Thyroid gland (tissue), 4 donors: ENCODE data around the gene CLIP1. TPM values are rescaled to one million over a fixed set of nuclear protein-coding genes. Genes with fewer than 3 reads are reported as not detected.

ENCODE experiments used
- DNase-seq, 2 donors: peaks; one replicate each; pipeline ENCODE4 v3.0.0-alpha.2; 2019
- H3K27ac ChIP-seq, 3 donors: fragments of 200-600 bp; sonication (generic); 1 replicate in 2 of 3; 2 replicates in 1 of 3; pipeline ENCODE4 v1.5.1; 2016 to 2019; ENCODE audit warnings: mild to moderate bottlenecking in 1 of 3, moderate library complexity in 1 of 3
- H3K27me3 ChIP-seq: fragments of 200-600 bp; sonication (generic); one replicate; pipeline ENCODE4 v1.5.1; 2019
- H3K36me3 ChIP-seq, 2 donors: fragments of 200-600 bp; sonication (generic); one replicate each; pipeline ENCODE4 v1.5.1; 2016 to 2019
- H3K4me1 ChIP-seq, 2 donors: fragments of 200-600 bp; sonication (generic); one replicate each; pipeline ENCODE4 v1.5.1; 2017 to 2019
- H3K4me3 ChIP-seq, 3 donors: fragments of 200-600 bp; sonication (generic); replicated peaks in 1 of 3; 1 replicate in 2 of 3; 2 replicates in 1 of 3; pipeline ENCODE4 v1.5.1; 2016; ENCODE audit warnings: mild to moderate bottlenecking in 1 of 3
- H3K9me3 ChIP-seq: fragments of 200-600 bp; sonication (generic); one replicate; pipeline ENCODE4 v1.5.1; 2017
- CTCF ChIP-seq, 6 experiments: fragments of 200-600 bp in 3 of 6; fragments of 450-650 bp in 3 of 6; sonication (generic) in 3 of 6; IDR thresholded peaks; one replicate each; pipeline ENCODE4 v1.5.1; 2016 to 2019; ENCODE audit warnings: antibody characterized with exemption in 6 of 6, mild to moderate bottlenecking in 2 of 6, inconsistent platforms in 1 of 6, moderate library complexity in 1 of 6
- POLR2A ChIP-seq, 2 donors: fragments of 450-650 bp; IDR thresholded peaks; one replicate each; pipeline ENCODE4 v1.6.1; 2017; ENCODE audit warnings: antibody characterized with exemption in 2 of 2, mild to moderate bottlenecking in 2 of 2, moderate library complexity in 1 of 2
- WGBS, 2 donors: methylation state at CpG; one replicate each; pipeline ENCODE4 v1.1.5; 2017; 5-methylcytosine and 5-hydroxymethylcytosine counted together
- intact Hi-C: fragments of 100-400 bp; cut with DNase I; formaldehyde crosslinking; loops from one replicate; pipeline ENCODE4 v1.15.1; 2023
- total RNA-seq, 4 donors: library from RNA; depleted of rRNA; stranded (reverse); fragments of >200 nt; gene quantifications; one replicate each; pipeline ENCODE4 v1.2.3, GENCODE V29; 2016

CLIP1 gene
- total RNA-seq, 4 donors from 2014 or later: 118 to 189 (median 143) TPM

DNA sequence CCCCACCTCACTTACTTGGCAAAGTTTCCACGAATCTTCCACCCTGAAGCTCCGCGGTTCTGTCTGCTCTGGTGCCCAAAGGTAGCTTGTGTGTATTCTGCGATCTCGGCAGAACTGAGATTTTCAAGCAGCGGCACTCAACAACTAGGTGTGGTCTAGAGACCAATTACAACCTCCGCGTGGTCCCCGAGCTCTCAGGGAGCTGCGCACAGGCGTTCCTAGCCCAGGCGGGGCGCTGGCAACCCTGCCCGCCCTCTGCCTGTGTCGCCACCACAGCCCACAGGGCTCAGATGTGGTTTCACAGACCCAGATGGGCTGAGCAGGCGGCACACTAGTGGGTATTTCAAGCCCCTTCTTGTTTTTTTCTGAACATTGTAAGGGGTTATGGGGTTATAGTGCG, 195.1 kb downstream of the CLIP1 start:
- 93 to 94% methylated on average over 17 of the region's 17 CpGs for WGBS, 2 donors
- intact Hi-C loops: no loop called here
- DNase-seq: no peak
- Histone ChIP-seq H3K4me3 (no peak overlapping the region), H3K27ac (no peak overlapping the region), H3K36me3 (peaks cover 12 to 17% of the 10 kb centered on the region in 2 donors), H3K9me3 (no peaks in the 10 kb centered on the region), H3K27me3 (no peaks in the 10 kb centered on the region), H3K4me1 (peaks cover 22 to 23% of the 10 kb centered on the region in 2 donors)
- no peak for TF ChIP-seq POLR2A (IDR thresholded peaks at IDR 0.05)
- TF ChIP-seq CTCF (IDR thresholded peaks at IDR 0.05): no peak

DNA sequence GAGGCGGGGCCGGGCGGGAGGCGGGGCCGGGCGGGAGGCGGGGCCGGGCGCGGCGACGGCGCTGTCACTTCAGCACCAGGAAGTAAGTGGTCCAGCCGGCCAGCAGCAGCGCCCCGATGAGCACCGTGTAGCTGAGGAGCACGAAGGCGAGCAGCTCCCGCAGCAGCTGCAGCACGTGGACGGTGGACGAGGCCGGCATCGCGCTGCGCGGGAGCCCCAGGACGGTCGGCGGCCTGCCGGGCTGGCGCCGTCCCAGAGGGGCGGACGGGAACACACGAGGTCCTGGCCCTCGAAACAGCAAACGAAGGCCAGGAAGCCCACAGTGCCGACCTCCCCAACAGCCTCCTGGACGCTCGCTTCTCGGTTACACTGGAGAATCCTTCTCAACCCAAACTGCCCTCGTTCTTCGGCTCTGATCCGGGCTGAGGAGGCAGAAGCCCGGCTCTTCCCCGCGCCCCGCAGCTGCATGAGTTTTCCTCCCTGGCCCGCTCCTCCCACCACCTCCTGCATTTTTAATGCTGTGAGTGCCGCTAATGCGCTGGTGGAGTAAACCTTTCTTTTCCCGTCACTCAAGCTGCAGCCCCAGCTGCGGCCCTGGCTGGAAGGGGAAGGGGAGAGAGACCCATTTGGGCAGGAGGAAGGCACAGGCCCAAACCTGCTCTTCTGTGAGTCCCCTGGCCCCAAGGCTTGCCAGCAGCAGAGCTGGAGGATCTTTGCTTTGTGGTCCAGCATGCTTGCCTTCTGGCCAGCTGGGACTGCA, 195.9 kb downstream of the CLIP1 start:
- Histone ChIP-seq H3K4me1 (peaks cover 22 to 23% of the 10 kb centered on the region in 2 donors), H3K4me3 (peak overlapping the region in 1 of 3 donors; percentile 29), H3K27me3 (no peaks in the 10 kb centered on the region), H3K9me3 (no peaks in the 10 kb centered on the region), H3K27ac (no peak overlapping the region), H3K36me3 (peaks cover 10 to 11% of the 10 kb centered on the region in 2 donors)
- WGBS, 2 donors: 38 to 39% methylated on average over 9 of the region's 55 CpGs
- intact Hi-C loops: no loop called here
- TF ChIP-seq CTCF (IDR thresholded peaks at IDR 0.05) (no peak), POLR2A (IDR thresholded peaks at IDR 0.05) (no peak)
- DNase-seq: no peak

- peak; percentile 50 to 94 for TF ChIP-seq POLR2A (IDR thresholded peaks at IDR 0.05)
- no peak for TF ChIP-seq CTCF (IDR thresholded peaks at IDR 0.05)
- Histone ChIP-seq H3K36me3 (peaks cover 3 to 4% of the 10 kb centered on the region in 2 donors), H3K4me1 (peaks cover 22 to 23% of the 10 kb centered on the region in 2 donors), H3K27ac (peak within 1 kb of the TSS; percentile 87 to 91 (median 89)), H3K9me3 (no peaks in the 10 kb centered on the region), H3K4me3 (peak within 1 kb of the TSS; percentile 23 to 75 (median 70)), H3K27me3 (no peaks in the 10 kb centered on the region)
- intact Hi-C loops: no loop called here
- 1 to 2% methylated on average over 9 to 26 of the region's 74 CpGs for WGBS, 2 donors
- peak; percentile 100 for DNase-seq
Observed at GRCh38 chr12:122225683-122226365, 196.6 kb downstream of the CLIP1 start, which contains the start of gene DIABLO. Gene DIABLO (minus strand): TSS chr12:122226052. CDS start chr12:122226014, 38 bp downstream.

Other genes with a start within 250 kb of the CLIP1 start
- gene IL31, start 248.4 kb downstream of the CLIP1 start, total RNA-seq: not detected
- gene LRRC43, start 239.5 kb downstream of the CLIP1 start, total RNA-seq: 10 to 100 TPM in 1 of 4 donors, 1 to 10 TPM in 3; 2.7 to 11.4 (median 5.3) TPM
- gene B3GNT4, start 219.0 kb downstream of the CLIP1 start, total RNA-seq: under 1 TPM in 2 of 4 donors, not detected in 2; 0.11 to 0.13 TPM
- gene DIABLO, start 196.6 kb downstream of the CLIP1 start, total RNA-seq: 10 to 100 TPM; 48.4 to 66.0 (median 55.4) TPM
- 10 to 100 TPM; 14.3 to 16.4 (median 16.1) TPM for gene VPS33A, start 156.2 kb downstream of the CLIP1 start, total RNA-seq
- 10 to 100 TPM; 30.4 to 40.8 (median 37.5) TPM for gene ZCCHC8, start 78.3 kb upstream of the CLIP1 start, total RNA-seq
- 10 to 100 TPM; 70.4 to 93.2 (median 87.5) TPM for gene RSRC2, start 104.3 kb upstream of the CLIP1 start, total RNA-seq
- gene KNTC1, start 104.6 kb upstream of the CLIP1 start, total RNA-seq: 10 to 100 TPM in 2 of 4 donors, 1 to 10 TPM in 2; 7.3 to 13.1 (median 9.5) TPM